H9 (cell line): ENCODE measurements around the gene FRG1. TPM values are rescaled to one million over a fixed set of nuclear protein-coding genes. Genes with fewer than 3 reads are reported as not detected.
A peak's percentile ranks its signal among the peaks of the same experiment; 100 is the strongest.
"Not testable (repeated sequence)": the region's sequence is repeated elsewhere in the genome, so short reads cannot be mapped to it uniquely, and the experiment has no call there.

Experiments used
- DNase-seq: peaks from one replicate; pipeline ENCODE4 v3.0.0-alpha.2; 2017
- H2AFZ ChIP-seq: one replicate; pipeline ENCODE4 v1.6.1; 2013; ENCODE audit warnings: mild to moderate bottlenecking, low read length, control low read depth, moderate library complexity
- H2AK5ac ChIP-seq: 2 replicates; pipeline ENCODE4 v1.6.1; 2013; ENCODE audit warnings: low read length, control low read depth, mixed read lengths; ENCODE audit not compliant: insufficient read length
- H2BK120ac ChIP-seq: one replicate; pipeline ENCODE4 v1.6.1; 2013; ENCODE audit warnings: low read depth, mild to moderate bottlenecking, low read length, control low read depth, inconsistent platforms; ENCODE audit not compliant: poor library complexity, severe bottlenecking
- H2BK12ac ChIP-seq: 2 replicates; pipeline ENCODE4 v1.6.1; 2013; ENCODE audit warnings: low read length, control low read depth, mixed read lengths, low read depth; ENCODE audit not compliant: insufficient read length
- H2BK15ac ChIP-seq: 2 replicates; pipeline ENCODE4 v1.6.1; 2013; ENCODE audit warnings: low read depth, low read length, control low read depth
- H2BK20ac ChIP-seq: one replicate; pipeline ENCODE4 v1.6.1; 2013; ENCODE audit warnings: low read depth, mild to moderate bottlenecking, low read length, control low read depth, inconsistent platforms; ENCODE audit not compliant: poor library complexity, severe bottlenecking
- H2BK5ac ChIP-seq: 2 replicates; pipeline ENCODE4 v1.6.1; 2013; ENCODE audit warnings: low read length, control low read depth, mixed read lengths; ENCODE audit not compliant: insufficient read length
- H3K14ac ChIP-seq: 2 replicates; pipeline ENCODE4 v1.6.1; 2013; ENCODE audit warnings: low read length, control low read depth; ENCODE audit not compliant: insufficient read depth
- H3K18ac ChIP-seq: 2 replicates; pipeline ENCODE4 v1.6.1; 2013; ENCODE audit warnings: low read depth, mild to moderate bottlenecking, mixed read lengths, low read length, control low read depth; ENCODE audit not compliant: insufficient read length
- H3K23ac ChIP-seq: 2 replicates; pipeline ENCODE4 v1.6.1; 2013; ENCODE audit warnings: low read length, control low read depth, mixed read lengths, low read depth; ENCODE audit not compliant: insufficient read length
- H3K23me2 ChIP-seq: 2 replicates; pipeline ENCODE4 v1.6.1; 2013; ENCODE audit warnings: low read depth, mild to moderate bottlenecking, mixed read lengths, low read length, control low read depth; ENCODE audit not compliant: insufficient read length, poor library complexity, severe bottlenecking
- H3K27ac ChIP-seq: 2 replicates; pipeline ENCODE4 v1.5.1; 2013; ENCODE audit warnings: low read length, control low read depth, mixed read lengths, low read depth; ENCODE audit not compliant: insufficient read length
- H3K27me3 ChIP-seq: 2 replicates; pipeline ENCODE4 v1.6.1; 2013; ENCODE audit warnings: low read length, control low read depth, inconsistent platforms; ENCODE audit not compliant: insufficient read depth
- H3K4ac ChIP-seq: 2 replicates; pipeline ENCODE4 v1.6.1; 2013; ENCODE audit warnings: low read depth, mild to moderate bottlenecking, control low read depth, inconsistent platforms, low read length, moderate library complexity
- H3K4me1 ChIP-seq: 2 replicates; pipeline ENCODE4 v1.6.1; 2013; ENCODE audit warnings: low read length, control low read depth, inconsistent platforms; ENCODE audit not compliant: insufficient read depth
- H3K4me2 ChIP-seq: 2 replicates; pipeline ENCODE4 v1.6.1; 2013; ENCODE audit warnings: low read length, control low read depth, mixed read lengths; ENCODE audit not compliant: insufficient read length, insufficient read depth
- H3K56ac ChIP-seq: 2 replicates; pipeline ENCODE4 v1.6.1; 2013; ENCODE audit warnings: low read depth, mild to moderate bottlenecking, mixed read lengths, low read length, control low read depth; ENCODE audit not compliant: insufficient read length
- H3K79me1 ChIP-seq: 2 replicates; pipeline ENCODE4 v1.6.1; 2013; ENCODE audit warnings: low read depth, mild to moderate bottlenecking, moderate library complexity, low read length, control low read depth, inconsistent platforms; ENCODE audit not compliant: insufficient read depth, poor library complexity, severe bottlenecking
- H3K79me2 ChIP-seq: 2 replicates; pipeline ENCODE4 v1.6.1; 2013; ENCODE audit warnings: low read length, control low read depth, inconsistent platforms; ENCODE audit not compliant: insufficient read depth
- H3K9ac ChIP-seq: 2 replicates; pipeline ENCODE4 v1.6.1; 2013; ENCODE audit warnings: low read length, control low read depth, mixed read lengths; ENCODE audit not compliant: insufficient read length; ENCODE audit errors: extremely low read depth
- H3K9me3 ChIP-seq: one replicate; pipeline ENCODE4 v1.6.1; 2013; ENCODE audit warnings: low read depth, low read length, inconsistent platforms; ENCODE audit not compliant: control insufficient read depth
- H3T11ph ChIP-seq: one replicate; pipeline ENCODE4 v1.6.1; 2013; ENCODE audit warnings: mild to moderate bottlenecking, low read length, control low read depth, inconsistent platforms
- H4K20me1 ChIP-seq: one replicate; pipeline ENCODE4 v1.6.1; 2013; ENCODE audit not compliant: control insufficient read depth, insufficient read length, insufficient read depth
- H4K5ac ChIP-seq: 2 replicates; pipeline ENCODE4 v1.6.1; 2013; ENCODE audit warnings: low read depth, mild to moderate bottlenecking, mixed read lengths, low read length, control low read depth; ENCODE audit not compliant: insufficient read length
- H4K8ac ChIP-seq: replicated peaks from 2 replicates; pipeline ENCODE4 v1.6.1; 2013; ENCODE audit warnings: low read length, control low read depth, mixed read lengths, low read depth; ENCODE audit not compliant: insufficient read length
- H4K91ac ChIP-seq: 2 replicates; pipeline ENCODE4 v1.6.1; 2013; ENCODE audit warnings: low read depth, mild to moderate bottlenecking, moderate library complexity, mixed read lengths, low read length, control low read depth; ENCODE audit not compliant: insufficient read length
- H3K27ac Mint-ChIP-seq, 3 experiments: 2 replicates in 2 of 3; 3 replicates in 1 of 3; pipeline ENCODE4 v1.8.0; 2020 to 2021; ENCODE audit warnings: mixed read lengths in 3 of 3, mild to moderate bottlenecking in 1 of 3, moderate library complexity in 1 of 3
- H3K27me3 Mint-ChIP-seq: 2 replicates; pipeline ENCODE4 v1.8.0; 2021; ENCODE audit warnings: low read depth, mild to moderate bottlenecking, moderate library complexity, mixed read lengths
- H3K36me3 Mint-ChIP-seq, 3 experiments: 2 replicates in 2 of 3; 3 replicates in 1 of 3; pipeline ENCODE4 v1.8.0; 2020 to 2021; ENCODE audit warnings: low read depth in 3 of 3, mixed read lengths in 3 of 3; ENCODE audit not compliant: insufficient read depth in 1 of 3
- H3K4me1 Mint-ChIP-seq, 2 experiments: 2 replicates each; pipeline ENCODE4 v1.8.0; 2020; ENCODE audit warnings: mixed read lengths in 2 of 2
- H3K4me3 Mint-ChIP-seq, 2 experiments: 2 replicates in 1 of 2; 3 replicates in 1 of 2; pipeline ENCODE4 v1.8.0; 2020 to 2021; ENCODE audit warnings: mild to moderate bottlenecking in 2 of 2, mixed read lengths in 2 of 2, moderate library complexity in 1 of 2
- H3K9me3 Mint-ChIP-seq, 2 experiments: 2 replicates in 1 of 2; 3 replicates in 1 of 2; pipeline ENCODE4 v1.8.0; 2020; ENCODE audit warnings: mild to moderate bottlenecking in 2 of 2, mixed read lengths in 2 of 2, moderate library complexity in 1 of 2
- CTCF ChIP-seq: fragments of 200-600 bp; sonication (generic); conservative IDR thresholded peaks from 3 replicates; pipeline ENCODE4 v1.8.0; 2021; ENCODE audit warnings: antibody characterized with exemption, mild to moderate bottlenecking
- WGBS: extraction: QIAGEN DNeasy Blood & Tissue Kit; methylation state at CpG from one replicate; pipeline ENCODE4 v1.1.7; 2013; ENCODE audit warnings: missing lambda C conversion rate, low lambda C conversion rate, mixed read lengths; ENCODE audit not compliant: insufficient read length; ENCODE audit errors: extremely low coverage; 5-methylcytosine and 5-hydroxymethylcytosine counted together
- total RNA-seq: library from RNA; stranded (reverse); gene quantifications from 2 replicates; pipeline ENCODE4 v1.2.1, GENCODE V29; 2021

FRG1 gene
- total RNA-seq, 1 experiment from 2014 or later, result 45.6 TPM

GRCh38 chr4:189904420-189905027 lies 36.1 kb upstream of the FRG1 start:
- not testable (repeated sequence) for H3K4ac ChIP-seq, H3K56ac ChIP-seq, H3K23ac ChIP-seq, H3K27ac Mint-ChIP-seq, H3K4me3 Mint-ChIP-seq, H4K20me1 ChIP-seq, H2AK5ac ChIP-seq, H3T11ph ChIP-seq, H3K79me1 ChIP-seq, H3K9ac ChIP-seq, H3K27me3 Mint-ChIP-seq, H4K8ac ChIP-seq, H3K4me1 Mint-ChIP-seq, H3K4me1 ChIP-seq, H3K79me2 ChIP-seq, H2BK15ac ChIP-seq, H3K36me3 Mint-ChIP-seq, H2BK5ac ChIP-seq, H3K23me2 ChIP-seq, H3K4me2 ChIP-seq, H3K9me3 ChIP-seq, H3K27me3 ChIP-seq, H3K14ac ChIP-seq, H3K27ac ChIP-seq, H4K5ac ChIP-seq, H3K18ac ChIP-seq, H4K91ac ChIP-seq, H2BK20ac ChIP-seq, H2AFZ ChIP-seq, H2BK12ac ChIP-seq, H2BK120ac ChIP-seq
- no CpG with 5 or more reads among the region's 6 CpGs for WGBS
- peaks cover 22 to 80% of the 10 kb centered on the region in 2 experiments for H3K9me3 Mint-ChIP-seq
- peak; percentile 80 for TF ChIP-seq CTCF
- peak; percentile 68 for DNase-seq
